ENCODE data around the gene SCFD2.

SCFD2 gene

DNA sequence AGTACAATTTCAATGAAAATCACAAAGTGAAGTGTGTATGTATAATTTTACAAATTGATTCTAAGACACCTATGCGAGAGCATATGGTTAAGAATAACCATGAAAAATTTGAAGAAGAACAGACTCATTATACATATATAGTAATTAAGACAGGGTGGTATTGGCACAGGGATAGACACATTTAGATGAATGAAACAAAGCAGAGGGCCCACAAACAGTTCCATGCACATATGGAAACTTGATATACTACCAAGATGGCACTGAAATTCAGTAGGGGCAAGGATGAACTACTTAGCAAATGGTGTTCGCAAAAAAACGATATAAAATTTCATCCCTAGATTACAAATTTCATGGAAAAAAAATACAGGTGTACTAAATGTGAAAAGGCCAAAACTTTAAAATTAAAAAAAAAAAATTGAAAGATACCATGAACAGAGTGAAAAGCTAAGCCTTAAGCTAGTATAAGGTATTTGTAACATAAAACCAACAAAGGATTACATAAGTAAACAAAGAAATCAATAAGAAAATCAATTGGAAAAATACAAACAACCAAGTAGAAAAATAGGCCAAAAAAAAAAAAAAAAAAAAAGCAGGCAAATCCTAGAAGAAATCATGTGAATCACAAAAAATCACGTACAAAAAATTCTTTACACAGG is 418.3 kb downstream of the SCFD2 start:
- DNase-seq, result no peak

DNA sequence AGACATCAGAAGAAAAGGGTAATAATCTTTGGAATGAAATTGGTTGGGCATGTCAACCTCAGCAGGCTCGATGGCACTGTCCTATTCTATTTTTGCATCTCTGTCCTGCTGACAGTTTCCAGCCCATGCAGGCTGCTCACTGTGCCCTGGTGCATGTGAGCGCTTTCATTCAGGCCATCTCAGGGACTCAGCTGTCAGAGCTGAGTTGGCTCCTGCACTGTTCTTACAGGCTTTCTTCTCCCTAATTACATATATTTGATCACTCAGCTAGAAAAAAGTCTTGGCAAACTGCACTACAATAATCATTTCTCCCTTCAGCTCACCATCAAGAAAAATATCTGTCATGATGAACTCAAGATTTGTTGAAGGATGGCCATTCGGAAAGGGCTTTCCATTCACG is 419.0 kb downstream of the SCFD2 start:
- no peak for DNase-seq

DNA sequence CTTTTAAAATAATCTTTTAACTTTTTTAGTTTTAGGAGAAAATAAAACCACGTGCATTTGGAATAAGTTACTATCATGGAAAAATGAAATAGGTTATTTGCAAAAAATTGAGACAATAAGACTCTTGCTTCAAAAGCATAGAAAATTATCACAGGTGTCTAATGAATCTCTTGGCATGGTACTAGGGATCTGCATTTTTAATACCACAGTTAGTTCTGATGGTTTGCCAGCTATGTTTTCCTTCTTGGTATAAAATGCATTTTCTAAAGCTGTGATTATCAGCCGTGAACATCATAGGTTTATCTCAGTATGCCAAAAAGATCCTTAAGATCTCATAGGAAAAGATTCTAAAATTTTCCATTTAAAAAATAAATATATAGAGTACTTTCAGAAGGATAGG is 419.9 kb downstream of the SCFD2 start:
- no peak for DNase-seq

DNA sequence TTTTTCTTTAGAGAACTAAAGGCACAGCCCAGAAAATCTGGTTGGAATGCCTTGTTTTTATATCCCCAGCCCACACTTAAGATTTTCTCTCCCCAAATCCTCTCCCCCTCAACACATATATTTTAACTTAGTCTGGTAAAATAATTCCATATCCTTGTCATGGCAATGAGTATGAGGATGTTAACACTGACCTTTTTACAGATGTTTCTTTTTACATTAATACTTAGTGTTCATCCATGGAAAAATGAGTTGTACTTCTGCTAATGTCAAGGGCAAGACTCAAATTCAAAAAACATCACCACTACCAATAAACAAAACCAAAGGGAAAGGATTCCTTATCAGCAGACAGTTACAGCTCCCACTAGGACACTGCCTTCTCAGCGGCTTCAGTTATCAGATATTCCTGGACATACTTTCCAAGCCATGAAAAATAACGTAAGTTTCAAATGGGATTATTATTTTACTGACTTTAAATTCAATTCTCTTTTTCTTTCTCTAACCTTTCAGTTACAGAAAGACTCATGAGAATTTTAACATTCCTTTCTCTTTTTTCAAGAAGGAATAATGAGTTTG is 420.4 kb downstream of the SCFD2 start:
- DNase-seq, result no peak

DNA sequence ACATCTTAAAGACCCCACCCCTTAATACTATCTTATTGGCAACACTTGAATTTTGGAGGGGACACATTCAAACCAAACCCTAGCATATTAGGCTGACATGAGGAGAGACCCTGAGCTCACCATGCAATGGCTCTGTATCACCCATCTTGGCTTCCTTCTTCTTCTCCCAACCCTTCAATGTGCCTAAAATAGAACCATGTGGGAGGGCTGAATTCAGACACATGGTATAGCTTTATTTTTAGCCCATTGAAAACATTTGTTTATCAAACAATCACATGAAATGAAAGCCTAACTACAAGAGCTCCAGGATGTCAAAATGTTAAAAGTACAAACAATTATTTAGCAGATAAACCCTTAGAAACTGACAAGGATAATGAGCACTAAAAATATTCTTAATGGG is 422.2 kb downstream of the SCFD2 start:
- peak; percentile 3 for DNase-seq

DNA sequence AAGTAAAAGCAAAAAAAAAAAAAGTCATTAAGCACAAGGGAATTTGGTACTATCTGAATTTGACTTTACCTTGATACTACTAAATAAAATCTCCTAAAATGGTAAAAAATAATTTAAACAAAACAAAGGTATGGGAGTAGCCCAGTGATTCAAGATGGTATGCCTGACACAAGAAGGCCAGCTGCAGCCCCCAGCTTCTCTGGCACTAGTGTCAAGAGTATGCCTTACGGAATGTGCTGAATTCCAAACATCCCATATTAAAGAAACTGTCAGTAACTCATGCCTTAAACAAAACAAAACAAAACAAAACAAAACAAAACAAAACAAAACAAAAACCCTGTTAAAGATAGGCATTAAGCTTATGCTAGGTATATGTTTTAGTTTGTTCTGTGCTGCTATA is 422.9 kb downstream of the SCFD2 start:
- no peak for DNase-seq

DNA sequence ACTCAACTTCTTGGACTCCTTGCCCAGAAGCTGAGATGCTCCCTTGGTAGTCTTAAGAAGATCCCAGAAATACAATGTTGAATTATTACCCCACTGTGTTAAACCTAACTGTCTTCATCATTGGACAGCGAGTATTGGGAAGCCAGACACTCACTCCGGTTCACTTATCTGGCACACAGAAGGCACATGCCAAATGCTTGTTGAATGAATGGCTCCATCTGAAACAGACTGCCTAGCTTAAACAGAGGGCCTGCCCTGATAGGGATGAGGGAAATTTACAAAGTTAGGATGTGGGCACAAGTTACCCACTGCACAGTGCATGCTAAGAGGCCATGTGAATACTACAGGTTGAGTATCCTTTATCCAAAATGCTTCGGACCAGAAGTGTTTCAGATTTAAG is 424.4 kb downstream of the SCFD2 start:
- DNase-seq, result no peak

DNA sequence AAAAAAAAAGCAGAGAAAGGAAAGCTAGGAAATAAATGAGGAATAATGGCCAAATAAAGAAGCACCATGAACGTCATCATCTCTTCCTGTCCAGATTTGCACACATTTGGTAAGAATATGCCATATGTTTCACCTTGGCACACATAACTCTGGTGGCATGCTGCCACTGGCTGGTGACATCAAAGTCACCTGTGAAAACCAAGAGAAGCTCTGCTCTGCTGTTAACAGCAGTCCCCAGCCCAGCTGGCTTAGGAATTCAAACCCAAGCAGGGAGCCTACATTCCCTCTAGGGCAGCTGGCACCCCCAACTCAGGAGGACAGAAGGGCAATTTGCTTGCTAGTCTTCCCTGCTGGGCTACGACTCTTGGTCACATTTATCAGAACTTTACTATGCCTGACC is 426.1 kb downstream of the SCFD2 start:
- DNase-seq, result no peak

DNA sequence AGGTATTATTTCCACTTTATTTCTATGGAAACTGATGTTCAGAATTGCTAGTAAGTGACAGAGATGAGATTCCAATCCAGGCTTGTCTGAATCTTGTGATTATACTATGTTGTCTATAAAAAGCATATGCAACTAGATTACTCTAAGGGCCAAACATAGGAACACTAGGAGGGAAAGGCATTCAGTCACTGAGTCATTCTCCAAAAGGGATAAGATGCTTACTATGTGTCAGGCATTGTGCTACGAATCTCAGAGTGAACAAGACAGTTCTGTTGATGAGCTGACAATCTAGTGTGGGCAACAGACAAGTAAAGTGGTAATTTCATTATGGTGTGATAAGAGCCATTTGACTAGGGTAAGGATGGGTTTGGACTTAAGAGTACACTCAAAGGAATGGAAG is 426.5 kb downstream of the SCFD2 start:
- DNase-seq, result no peak

DNA sequence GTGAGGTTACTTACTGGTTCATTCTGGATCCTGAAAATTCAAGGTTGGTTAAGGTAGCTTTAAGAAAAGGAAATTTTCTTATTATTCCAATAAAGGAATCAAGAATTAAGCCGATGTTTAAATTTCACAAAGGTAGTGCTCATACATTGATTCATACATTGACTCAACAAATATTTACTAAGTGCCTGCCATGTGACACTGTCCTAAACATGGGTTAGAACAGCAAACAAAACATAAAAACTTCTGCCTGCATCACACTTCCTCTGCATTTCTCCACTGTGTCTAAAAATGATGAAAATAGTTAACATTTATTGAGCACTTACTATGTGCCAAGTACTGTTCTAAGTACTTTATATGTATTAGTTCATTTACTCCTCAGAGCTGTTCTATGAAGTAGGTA is 428.0 kb downstream of the SCFD2 start:
- DNase-seq, result no peak

DNA sequence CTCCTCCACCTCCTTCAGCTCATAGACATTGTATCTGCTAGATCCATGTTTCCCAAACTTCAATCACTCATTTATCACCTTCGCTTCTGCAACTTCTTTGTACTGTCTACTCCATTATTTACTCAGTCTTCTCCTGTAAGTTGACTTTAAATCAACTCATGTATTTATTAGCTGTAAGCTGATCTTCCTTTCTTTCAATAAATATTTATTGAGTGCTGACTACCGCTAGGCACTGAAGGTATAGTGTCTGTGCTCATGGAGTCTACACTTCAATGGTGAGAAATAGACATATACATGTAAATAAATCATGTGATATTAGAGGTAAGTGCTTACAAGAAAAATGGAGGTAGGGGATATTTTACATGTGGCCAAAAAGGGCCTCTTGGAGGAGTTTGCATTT is 429.1 kb downstream of the SCFD2 start:
- no peak for DNase-seq

DNA sequence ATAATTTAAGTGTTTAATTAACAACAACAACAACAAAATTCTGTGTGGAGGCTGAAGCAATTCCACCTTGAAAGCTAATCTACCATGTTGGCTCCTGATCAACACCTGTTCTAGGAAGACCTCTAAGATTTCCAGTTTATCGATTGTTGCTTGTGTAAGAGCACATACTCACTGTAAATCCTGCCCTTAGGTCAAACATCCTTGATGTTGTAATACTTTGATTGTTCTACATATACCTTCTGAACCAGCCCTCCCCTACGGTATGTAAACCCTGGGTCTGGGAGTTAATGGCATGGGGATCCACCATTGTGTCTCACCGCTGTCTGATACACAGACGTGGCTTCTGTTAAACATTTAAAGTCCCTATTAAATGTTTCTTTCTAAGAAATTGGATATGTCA is 430.5 kb downstream of the SCFD2 start:
- no peak for DNase-seq

DNA sequence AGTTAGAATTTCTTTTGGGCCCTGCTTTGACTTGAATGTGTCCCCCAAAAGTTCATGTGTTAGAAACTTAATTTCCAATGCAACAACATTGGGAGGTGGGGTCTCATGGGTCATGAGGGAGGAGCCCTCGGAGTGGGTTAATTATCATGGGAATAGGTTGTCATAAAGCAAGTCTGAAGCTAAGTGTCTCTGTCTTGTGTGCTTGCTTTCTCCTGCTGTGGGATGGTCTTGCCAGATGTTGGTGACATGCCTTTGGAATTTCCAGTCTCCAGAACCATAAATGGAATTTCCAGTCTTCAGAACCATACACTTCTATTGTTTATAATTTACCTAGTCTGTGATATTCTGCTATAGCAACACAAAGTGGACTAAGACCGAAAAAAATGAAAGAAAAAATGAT is 432.1 kb downstream of the SCFD2 start:
- DNase-seq, result no peak

DNA sequence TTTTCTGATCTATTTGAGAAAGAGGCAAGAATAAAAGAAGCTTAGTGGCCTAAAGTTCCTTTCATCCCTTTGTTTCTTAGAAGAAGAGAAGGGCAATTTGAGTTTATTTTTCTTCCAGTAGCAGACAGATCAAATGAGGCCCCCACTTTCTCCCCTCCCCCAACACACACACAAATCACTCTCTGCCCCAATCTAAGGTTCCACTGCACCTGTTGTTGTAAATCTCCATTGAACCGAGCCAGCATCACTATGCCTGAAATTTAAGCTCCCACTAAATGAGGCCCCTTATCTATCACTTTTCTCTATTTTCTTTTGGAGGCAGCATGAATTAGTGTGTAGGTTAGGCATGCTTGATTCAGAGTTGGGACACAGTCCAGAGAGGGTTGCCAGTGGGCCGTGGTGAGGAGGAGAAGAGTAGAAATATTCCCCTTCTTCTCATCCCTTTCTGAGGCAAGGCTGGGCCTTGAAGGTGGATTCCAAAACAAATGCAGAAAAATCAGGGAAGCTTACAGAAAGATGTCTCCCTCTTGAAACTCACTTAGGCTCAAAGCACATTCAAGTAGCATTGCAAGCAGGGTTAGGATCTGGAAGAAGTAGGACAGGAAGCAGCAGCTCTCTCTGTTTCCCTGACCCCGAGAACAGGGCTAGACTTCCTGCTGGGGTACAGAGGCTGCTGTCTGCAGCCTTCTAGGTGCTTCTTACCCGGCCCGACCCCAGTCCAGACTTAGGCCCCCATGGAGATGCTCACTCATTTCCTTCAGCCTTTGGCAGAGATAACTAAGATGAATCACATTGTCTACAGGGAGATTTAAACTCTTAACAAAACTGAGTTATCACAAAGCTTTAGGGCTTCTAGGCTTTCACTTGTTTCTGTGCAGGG is 433.0 kb downstream of the SCFD2 start:
- DNase-seq, result no peak

DNA sequence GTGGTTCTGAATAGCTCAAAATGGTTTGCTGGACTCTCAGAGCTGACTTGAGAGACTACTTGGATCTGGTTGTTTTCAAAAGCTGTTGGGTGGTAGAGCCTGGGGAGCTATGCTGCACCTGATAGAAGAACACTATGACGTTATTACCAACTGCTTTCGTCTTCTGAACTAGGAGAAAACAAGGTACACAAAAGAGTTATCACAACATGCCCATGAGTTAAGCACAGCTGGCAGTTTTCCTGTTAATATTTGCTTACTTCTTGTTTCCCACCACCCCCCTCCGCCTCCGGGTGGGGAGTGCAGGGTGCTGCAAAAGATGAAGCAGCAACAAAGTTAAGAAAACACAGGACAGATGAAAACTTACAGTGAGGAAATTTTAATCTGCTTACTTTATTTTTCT is 434.6 kb downstream of the SCFD2 start:
- DNase-seq, result no peak

DNA sequence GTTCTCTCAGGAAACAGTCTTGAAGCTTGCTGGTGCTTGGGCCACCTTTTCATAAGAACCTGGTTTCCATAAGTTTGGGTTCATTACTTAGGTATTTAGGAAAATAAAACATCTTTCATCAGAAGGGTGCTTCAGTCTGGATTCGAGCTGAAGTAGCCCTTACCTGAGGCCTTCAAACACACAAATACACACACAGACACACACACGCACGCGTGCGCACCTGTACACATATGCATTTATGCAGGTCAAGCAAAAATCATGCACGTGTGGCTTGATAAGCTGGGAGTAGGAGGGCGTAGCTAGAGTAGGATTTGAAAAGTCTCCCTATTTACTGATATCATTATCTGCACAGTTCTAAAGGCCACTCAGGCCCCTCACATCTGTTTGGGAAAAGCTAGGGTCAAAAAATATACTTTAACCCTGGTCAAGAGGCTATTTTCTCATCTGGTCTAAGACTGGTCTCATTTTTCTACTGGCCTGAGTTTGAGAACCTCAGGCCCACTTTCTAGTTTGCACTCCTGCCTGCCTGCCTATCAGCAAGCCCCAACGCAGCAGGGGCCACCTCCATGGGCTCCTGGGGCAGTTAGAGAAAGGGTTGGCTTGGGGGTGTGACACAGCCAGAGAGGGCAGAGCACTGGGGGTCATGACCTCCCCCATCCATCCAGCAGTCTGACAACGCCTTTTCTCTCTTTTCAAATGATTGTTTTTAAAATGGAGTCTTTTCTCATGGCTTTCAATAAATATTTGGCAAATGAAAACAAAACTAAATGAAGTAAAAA is 439.5 kb downstream of the SCFD2 start:
- no peak for DNase-seq

DNA sequence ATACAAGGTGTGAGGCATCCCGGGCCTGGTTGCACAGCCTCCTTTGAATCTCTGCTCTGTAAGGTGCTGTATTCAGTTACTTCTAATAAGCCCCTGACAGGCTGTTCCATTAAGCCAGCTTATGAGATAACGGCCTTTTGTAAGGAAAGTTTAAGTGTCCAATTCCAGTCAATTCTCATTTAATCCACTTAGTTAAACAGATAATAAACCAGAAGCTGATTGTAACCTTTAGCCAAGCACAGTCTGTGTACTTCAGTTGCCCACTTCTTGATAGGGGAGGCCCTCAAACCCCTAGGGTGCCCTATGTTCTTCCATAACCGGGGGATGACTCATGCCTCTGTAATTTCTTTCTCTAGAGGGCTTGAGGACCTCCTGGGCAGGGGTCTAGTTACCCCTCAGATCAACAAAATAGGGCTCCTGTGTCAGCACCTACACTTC is 440.3 kb downstream of the SCFD2 start:
- no peak for DNase-seq

DNA sequence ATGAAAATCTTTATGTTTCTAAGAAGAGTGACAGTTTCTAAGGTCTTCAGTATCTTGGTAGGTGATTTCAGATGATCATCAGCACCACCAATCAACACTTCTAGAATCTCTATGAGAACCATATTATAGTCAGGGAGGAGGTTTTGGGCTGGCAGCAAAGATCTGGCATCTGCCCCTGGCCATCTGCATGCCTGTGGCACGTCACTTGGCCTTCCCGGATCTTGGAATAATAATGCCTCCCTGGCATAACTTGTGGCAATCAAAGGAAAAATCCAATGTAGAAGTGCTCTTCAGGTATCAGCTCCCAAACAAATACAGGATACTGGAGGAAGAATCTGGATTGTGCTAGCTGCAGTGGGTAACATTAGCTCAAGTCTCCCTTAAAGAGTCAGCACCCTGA is 446.4 kb downstream of the SCFD2 start:
- DNase-seq, result no peak

DNA sequence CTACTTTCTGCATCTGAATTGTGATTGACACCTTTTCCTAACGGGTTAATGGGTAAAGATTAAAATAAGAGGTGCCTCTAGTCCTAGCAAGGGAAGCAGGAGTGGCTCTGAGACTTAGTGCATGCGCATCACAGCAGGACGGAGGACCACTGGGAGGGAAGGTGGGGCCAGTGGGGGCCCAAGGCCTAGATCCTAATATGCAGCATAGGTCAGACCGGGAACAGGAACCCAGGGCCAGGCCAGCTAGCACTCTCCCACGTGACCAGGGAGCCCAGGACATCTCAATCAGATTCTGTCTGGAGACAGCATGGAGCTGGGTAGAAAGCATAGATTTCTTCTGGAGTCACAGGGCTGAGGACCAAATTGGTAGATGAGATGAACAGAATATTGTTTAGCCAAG is 448.0 kb downstream of the SCFD2 start:
- DNase-seq, result no peak

DNA sequence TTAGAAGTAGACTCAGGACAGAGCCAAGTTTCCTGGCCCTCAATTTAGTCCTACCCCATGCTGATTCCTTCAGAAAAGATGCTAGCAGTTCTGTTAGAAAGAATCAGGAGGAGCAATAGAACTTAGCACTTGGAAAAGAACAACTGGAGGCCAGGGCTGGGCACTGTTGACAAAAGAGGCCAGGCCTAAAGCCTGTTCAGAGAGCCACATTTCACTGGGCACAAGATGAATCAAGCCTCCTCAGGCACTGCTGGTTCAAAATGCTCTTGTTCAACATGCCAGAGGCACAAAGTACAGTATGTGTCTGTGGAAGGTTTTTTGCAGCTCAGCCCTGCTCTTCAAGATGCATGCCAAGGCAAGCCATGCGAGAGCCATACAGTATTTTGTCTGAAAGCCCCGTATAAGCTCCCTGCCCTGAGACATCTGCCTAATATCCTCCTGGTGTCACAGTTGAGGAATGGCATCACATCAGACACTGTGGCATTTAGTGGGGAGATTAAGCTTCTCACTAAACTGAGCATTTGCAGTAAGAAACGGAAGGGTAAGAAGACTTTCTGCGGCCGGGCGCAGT is 450.0 kb downstream of the SCFD2 start:
- DNase-seq, result no peak

DNA sequence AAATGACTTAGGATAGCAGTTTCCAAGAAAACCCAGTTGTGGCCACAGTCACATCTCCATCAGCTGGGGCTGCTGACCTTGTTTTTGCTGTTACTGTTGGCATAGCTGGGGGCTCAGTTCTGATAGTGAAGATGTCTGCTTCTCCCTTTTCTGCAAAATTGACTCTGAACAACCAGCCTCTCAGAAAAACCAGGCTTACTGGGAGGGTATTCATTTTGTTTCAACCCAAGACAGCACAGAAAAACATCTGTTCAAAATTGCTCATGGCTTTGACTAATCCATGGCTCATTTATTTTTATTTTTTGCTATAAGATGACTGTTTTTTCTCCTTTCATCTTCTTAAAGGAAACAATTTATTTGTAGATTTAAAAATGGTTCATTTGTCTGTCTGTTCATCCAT is 450.7 kb downstream of the SCFD2 start:
- no peak for DNase-seq

DNA sequence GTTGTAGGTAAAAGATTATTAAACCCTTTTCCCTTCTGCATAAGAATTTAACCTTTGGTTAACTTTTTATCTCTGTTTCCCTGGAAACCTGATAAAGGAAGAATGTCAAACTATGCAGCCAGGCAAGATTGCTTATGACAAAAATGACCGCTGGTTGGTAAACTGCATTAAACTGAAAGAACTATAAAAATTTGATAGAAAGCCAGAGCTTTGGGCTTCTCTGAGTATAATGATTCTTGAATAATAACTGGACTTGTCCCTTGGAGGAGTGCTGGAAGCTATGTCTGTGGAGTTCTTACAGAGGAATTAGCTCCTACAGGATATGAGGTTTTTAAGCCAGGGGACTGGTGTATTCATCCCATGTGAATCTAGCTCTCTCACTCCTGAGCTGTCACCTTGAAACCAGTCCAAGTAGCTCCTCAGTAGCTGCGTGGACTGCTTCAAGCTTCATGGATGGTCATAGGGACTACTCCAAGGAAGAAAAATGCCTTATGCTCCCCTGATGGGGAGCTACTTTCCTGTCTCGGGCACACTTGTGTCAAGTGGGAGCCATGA is 451.7 kb downstream of the SCFD2 start:
- DNase-seq, result no peak

DNA sequence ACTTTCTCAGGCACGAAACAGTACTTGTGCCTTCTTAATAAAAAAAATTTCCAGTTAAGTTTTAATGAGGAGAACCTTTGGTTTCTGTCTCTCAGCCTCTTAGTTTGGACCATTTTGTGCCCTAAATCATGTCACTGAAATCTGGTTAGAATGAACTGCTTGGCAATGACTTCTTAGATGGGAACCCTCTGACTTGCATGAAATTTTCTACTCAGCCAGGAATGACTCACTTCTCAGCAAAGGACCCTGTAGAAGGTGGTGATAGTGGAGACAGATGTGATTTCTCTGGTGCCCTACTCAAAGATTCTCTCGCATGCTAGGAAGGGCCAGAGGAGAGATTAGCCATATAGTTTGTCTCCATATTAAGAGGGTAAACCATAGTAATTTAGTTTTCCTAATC is 453.3 kb downstream of the SCFD2 start:
- DNase-seq, result no peak

All from suppressor macrophage treated with lipopolysaccharide for 4 hours (primary cell).